Measurements from ENCODE around the gene ROR2.

GRCh38 chr9:91532325-91532724 is 417.7 kb downstream of the ROR2 start:
- no peak for TF ChIP-seq CTCF (IDR thresholded peaks at IDR 0.05)
- no peak for TF ChIP-seq POLR2A (IDR thresholded peaks at IDR 0.05)
- TF ChIP-seq EP300 (IDR thresholded peaks at IDR 0.05) = no peak
